Measurements from ENCODE around the gene COX7C.
"Not testable (repeated sequence)": the region's sequence is repeated elsewhere in the genome, so short reads cannot be mapped to it uniquely, and the experiment has no call there.

COX7C gene

GRCh38 chr5:86631165-86631564, 13.4 kb downstream of the COX7C start:
- no peaks in the 10 kb centered on the region for H3K36me3 ChIP-seq (ENCODE audit: insufficient read depth, low read length)
- H3K4me1 ChIP-seq (ENCODE audit: insufficient read depth, low read length): no peaks in the 10 kb centered on the region
- no peaks in the 10 kb centered on the region for H3K9me3 ChIP-seq (ENCODE audit: control insufficient read depth, insufficient read depth, low read length)
- no peak overlapping the region for H3K9ac ChIP-seq (ENCODE audit: low read depth, low read length)

GRCh38 chr5:86640998-86641397, 23.3 kb downstream of the COX7C start:
- Histone ChIP-seq H3K4me1 (ENCODE audit: insufficient read depth, low read length) (peaks cover 53% of the 10 kb centered on the region), H3K9me3 (ENCODE audit: control insufficient read depth, insufficient read depth, low read length) (no peaks in the 10 kb centered on the region), H3K9ac (ENCODE audit: low read depth, low read length) (no peak overlapping the region), H3K36me3 (ENCODE audit: insufficient read depth, low read length) (no peaks in the 10 kb centered on the region)

GRCh38 chr5:86644843-86645242, 27.1 kb downstream of the COX7C start:
- no peaks in the 10 kb centered on the region for H3K36me3 ChIP-seq (ENCODE audit: insufficient read depth, low read length)
- H3K9me3 ChIP-seq (ENCODE audit: control insufficient read depth, insufficient read depth, low read length): no peaks in the 10 kb centered on the region
- no peak overlapping the region for H3K9ac ChIP-seq (ENCODE audit: low read depth, low read length)
- H3K4me1 ChIP-seq (ENCODE audit: insufficient read depth, low read length): peaks cover 46% of the 10 kb centered on the region

GRCh38 chr5:86645885-86646284, 28.1 kb downstream of the COX7C start:
- Histone ChIP-seq H3K4me1 (ENCODE audit: insufficient read depth, low read length) (peaks cover 51% of the 10 kb centered on the region), H3K36me3 (ENCODE audit: insufficient read depth, low read length) (no peaks in the 10 kb centered on the region), H3K9ac (ENCODE audit: low read depth, low read length) (no peak overlapping the region), H3K9me3 (ENCODE audit: control insufficient read depth, insufficient read depth, low read length) (no peaks in the 10 kb centered on the region)

- H3K4me1 ChIP-seq (ENCODE audit: insufficient read depth, low read length): peaks cover 46% of the 10 kb centered on the region
- no peaks in the 10 kb centered on the region for H3K9me3 ChIP-seq (ENCODE audit: control insufficient read depth, insufficient read depth, low read length)
These were observed 28.9 kb downstream of the COX7C start for GRCh38 chr5:86646671-86647070.

GRCh38 chr5:86649832-86650505, 32.2 kb downstream of the COX7C start:
- no peaks in the 10 kb centered on the region for H3K9me3 ChIP-seq (ENCODE audit: control insufficient read depth, insufficient read depth, low read length)
- peaks cover 18% of the 10 kb centered on the region; the same call in 1 of the 2 replicates for H3K4me1 ChIP-seq (ENCODE audit: insufficient read depth, low read length)
- no peak overlapping the region for H3K9ac ChIP-seq (ENCODE audit: low read depth, low read length)
- H3K36me3 ChIP-seq (ENCODE audit: insufficient read depth, low read length): no peaks in the 10 kb centered on the region

More at GRCh38 chr5:86646671-86647070, 28.9 kb downstream of the COX7C start:
- Histone ChIP-seq H3K36me3 (ENCODE audit: insufficient read depth, low read length) (no peaks in the 10 kb centered on the region), H3K9ac (ENCODE audit: low read depth, low read length) (no peak overlapping the region)

- H3K36me3 ChIP-seq (ENCODE audit: insufficient read depth, low read length); H3K9me3 ChIP-seq (ENCODE audit: control insufficient read depth, insufficient read depth, low read length); H3K9ac ChIP-seq (ENCODE audit: low read depth, low read length); H3K4me1 ChIP-seq (ENCODE audit: insufficient read depth, low read length): not testable (repeated sequence)
These were observed 43.0 kb downstream of the COX7C start for GRCh38 chr5:86660771-86661170.

- Histone ChIP-seq H3K36me3 (ENCODE audit: insufficient read depth, low read length) (no peaks in the 10 kb centered on the region), H3K4me1 (ENCODE audit: insufficient read depth, low read length) (no peaks in the 10 kb centered on the region; the same call in 1 of the 2 replicates), H3K9me3 (ENCODE audit: control insufficient read depth, insufficient read depth, low read length) (no peaks in the 10 kb centered on the region), H3K9ac (ENCODE audit: low read depth, low read length) (no peak overlapping the region)
These were observed 46.4 kb downstream of the COX7C start for GRCh38 chr5:86664173-86664572.

- Histone ChIP-seq H3K9ac (ENCODE audit: low read depth, low read length) (peak overlapping the region; percentile 25; the same call in 1 of the 2 replicates), H3K36me3 (ENCODE audit: insufficient read depth, low read length) (no peaks in the 10 kb centered on the region), H3K4me1 (ENCODE audit: insufficient read depth, low read length) (no peaks in the 10 kb centered on the region; the same call in 1 of the 2 replicates), H3K9me3 (ENCODE audit: control insufficient read depth, insufficient read depth, low read length) (no peaks in the 10 kb centered on the region)
These were observed 48.4 kb downstream of the COX7C start for GRCh38 chr5:86665984-86666760.

GRCh38 chr5:86666981-86667380, 49.2 kb downstream of the COX7C start:
- H3K4me1 ChIP-seq (ENCODE audit: insufficient read depth, low read length): no peaks in the 10 kb centered on the region; the same call in 1 of the 2 replicates
- H3K36me3 ChIP-seq (ENCODE audit: insufficient read depth, low read length): no peaks in the 10 kb centered on the region
- H3K9me3 ChIP-seq (ENCODE audit: control insufficient read depth, insufficient read depth, low read length): no peaks in the 10 kb centered on the region
- no peak overlapping the region; the same call in 1 of the 2 replicates for H3K9ac ChIP-seq (ENCODE audit: low read depth, low read length)
